HG03521 (cell line): ENCODE results near the gene TIAM1.

Experiments
- ATAC-seq: cut with Tn5 transposase; IDR thresholded peaks from one replicate; pipeline ENCODE4 v1.9.1; 2021; ENCODE audit warnings: mild to moderate bottlenecking, moderate library complexity; ENCODE audit not compliant: unreplicated experiment

TIAM1 gene

DNA sequence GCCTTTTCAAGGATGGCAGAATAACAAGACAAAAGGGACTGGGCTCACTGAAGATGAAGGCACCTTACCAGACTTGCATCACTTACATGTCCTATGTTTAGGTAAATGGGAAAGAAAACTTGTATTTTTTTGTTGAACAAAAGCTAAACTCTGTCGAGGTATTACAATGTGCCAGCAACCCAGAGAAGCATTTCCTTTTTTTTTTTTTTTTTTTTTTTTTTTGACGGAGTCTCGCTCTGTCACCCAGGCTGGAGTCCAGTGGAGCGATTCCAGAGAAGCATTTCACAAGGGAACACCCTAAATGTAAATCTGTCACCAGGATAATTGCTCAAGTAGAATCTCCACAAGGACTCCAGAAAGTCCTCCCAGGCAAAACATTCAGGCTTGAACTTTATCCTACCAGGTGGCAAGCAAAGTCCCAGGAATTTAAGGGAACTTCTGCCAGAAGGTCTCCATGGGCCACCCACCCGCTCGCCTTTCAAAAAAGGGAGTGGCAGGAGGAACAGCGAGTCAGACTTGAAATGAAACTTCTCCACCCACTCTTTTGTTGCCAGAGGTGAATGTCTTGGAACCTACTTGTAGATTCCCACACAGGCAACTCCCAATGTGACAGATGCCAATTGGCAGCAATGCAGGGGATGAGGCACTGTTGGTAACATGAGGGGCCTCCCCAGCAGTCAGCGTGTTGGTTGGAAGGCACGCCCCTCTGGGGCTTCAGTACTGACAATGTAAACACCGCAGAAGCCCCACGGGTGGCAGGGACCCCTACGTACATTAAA, 125.0 kb downstream of the TIAM1 start:
- ATAC-seq = no peak

DNA sequence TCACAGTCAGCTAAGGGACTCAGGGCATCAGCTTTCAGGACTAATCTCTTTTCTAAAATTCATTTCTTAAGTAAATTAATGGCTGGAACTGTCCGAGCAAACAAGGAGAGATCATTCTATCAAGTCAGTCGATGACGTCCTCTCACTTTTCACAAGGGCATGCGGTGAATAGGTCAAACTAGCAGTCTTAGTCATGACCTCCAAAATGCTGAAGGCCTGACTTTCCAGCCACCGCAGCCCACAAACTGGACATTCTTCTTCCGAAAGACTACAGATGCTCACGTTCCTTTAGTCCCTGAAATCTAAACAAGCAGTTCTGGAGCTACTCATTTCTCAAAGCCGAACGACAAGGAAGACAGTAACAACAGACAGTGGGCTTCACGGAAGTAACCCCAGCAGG, 127.9 kb downstream of the TIAM1 start:
- no peak for ATAC-seq

DNA sequence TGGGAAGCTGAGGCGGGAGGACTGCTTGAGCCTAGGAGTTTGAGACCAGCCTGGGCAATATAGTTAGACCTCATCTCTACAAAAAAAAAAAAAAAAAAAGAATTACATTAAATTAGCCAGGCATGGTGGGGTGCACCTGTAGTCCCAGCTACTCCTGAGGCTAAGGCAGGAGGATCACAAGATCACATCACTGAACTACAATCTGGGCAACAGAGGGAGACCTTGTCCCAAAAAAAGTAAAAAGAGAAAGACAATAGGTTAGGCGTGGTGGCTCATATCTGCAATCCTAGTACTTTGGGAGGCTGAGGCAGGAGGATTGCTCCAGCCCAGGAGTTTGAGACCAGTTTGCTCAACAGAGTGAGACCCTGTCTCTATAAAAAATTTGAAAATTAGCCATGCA, 130.3 kb downstream of the TIAM1 start:
- no peak for ATAC-seq

GRCh38 chr21:31211836-31212235, 132.2 kb downstream of the TIAM1 start:
- no peak for ATAC-seq

GRCh38 chr21:31205412-31205811, 138.6 kb downstream of the TIAM1 start:
- no peak for ATAC-seq

DNA sequence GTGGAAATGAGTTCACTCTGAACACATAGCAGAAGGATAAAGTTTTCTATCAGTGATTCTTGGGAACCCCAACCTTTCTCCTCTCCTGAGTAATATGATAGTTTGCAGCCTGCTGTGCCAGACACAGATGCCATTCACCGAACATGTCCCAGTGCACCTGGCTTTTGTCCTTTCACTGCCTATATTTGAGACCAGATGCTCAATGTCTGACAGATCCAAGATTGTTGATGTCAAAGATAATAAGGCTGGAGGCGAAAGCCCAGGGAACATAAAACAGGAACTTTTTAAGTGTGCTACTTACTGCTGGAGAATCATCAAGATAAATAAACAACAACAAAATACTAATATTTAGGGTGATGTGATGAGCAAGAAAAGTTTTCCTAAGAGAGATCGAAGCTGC, 139.3 kb downstream of the TIAM1 start:
- no peak for ATAC-seq

- ATAC-seq = no peak
Measured at GRCh38 chr21:31203431-31204054, 140.5 kb downstream of the TIAM1 start.

DNA sequence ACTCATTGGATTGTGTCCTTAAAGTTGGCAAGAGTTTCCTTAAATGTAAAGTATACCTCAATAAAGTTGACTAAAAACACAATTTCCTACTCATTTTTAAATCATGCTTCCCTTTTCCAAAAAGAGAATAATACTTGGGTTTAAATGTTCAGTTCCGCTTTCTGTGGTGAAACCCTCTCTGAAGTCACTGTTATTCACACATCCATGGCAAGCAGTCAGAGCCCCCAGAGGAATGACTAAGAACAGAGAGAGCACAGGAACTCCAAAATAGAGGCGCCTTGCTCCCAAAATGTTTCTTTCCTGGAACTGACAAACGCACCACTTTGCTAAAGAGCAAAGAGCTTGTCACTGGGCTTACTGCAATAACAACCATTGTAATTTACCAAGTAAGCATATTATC, 142.5 kb downstream of the TIAM1 start:
- no peak for ATAC-seq

DNA sequence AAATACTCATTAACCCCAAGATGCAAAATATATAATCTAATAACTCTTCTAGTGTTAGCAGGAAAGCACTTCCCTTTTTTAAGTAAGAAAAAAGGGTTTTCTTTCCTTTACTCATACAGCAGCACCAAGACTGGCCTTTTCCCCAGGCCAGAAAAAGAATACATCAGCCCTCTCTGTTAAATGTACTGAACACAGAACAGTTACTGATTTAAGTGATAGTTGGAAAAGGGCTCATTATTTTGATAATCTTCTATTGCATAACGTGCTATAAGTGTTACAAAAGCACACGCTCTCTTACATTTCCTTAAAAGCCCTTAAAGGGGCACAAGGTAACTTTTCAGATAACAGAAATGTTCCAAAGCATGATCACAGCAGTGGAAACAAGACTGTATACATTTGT, 142.9 kb downstream of the TIAM1 start:
- ATAC-seq = no peak

GRCh38 chr21:31198575-31198974, 145.5 kb downstream of the TIAM1 start:
- ATAC-seq = no peak

- ATAC-seq = no peak
Measured at GRCh38 chr21:31196724-31197123, 147.3 kb downstream of the TIAM1 start.

GRCh38 chr21:31195334-31196015, 148.6 kb downstream of the TIAM1 start:
- ATAC-seq = no peak

- no peak for ATAC-seq
Measured at GRCh38 chr21:31194510-31195293, 149.4 kb downstream of the TIAM1 start.

DNA sequence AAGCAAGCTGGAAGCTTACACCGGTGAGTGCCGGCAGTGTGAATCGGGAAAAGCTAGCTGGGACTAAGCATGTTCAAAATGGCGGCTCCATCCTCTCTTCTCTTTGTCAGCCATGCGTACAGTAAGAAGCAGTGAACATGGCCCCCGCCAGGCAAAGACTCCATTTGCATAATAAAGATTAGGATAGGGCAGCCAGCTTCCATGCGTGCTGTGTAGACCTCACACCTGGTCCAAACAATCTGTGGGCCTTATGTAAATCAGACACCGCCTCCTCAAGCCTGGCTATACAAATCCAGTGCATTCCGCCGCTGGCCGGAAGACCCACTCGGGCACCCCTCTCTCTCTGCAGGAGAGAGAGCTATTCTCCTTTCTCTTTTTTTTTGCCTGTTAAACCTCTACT, 150.3 kb downstream of the TIAM1 start:
- no peak for ATAC-seq

DNA sequence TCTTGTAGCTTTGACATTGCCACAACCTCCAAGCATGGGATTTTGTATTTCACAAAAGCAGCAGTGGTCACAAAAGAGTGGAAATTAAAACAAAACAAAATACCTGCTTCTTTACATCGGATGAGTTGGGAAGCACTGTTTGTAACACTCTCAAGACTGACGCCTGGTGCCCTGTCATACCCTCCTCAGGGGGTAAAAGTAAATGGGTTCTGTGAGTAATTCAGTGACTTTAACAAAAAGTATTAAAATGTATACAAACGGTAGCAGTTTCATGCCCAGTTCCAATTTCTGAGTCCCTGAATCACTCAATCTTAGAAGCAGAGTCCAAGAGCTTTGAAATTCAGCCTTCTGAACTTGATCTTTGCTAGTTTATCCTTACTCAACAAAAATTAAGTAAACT, 152.5 kb downstream of the TIAM1 start:
- no peak for ATAC-seq

GRCh38 chr21:31190516-31190915, 153.5 kb downstream of the TIAM1 start:
- ATAC-seq = no peak

DNA sequence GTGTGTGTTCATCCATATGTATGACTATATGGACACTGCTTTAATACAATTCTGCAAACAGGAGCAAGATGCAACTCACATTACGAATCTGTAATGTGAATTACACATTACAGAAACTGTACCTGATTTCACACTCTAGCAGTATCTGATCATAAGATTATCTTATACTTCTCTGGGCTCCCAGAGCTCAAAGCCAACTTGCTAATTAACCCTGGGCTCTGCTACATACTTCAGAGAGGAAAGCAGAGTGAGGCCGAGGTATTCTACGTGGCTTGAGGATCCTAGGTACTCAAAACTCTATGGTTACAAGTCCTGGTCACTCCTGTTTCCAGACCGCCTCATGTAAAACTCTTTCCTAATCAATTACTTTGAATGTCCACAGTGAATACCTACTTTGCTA, 156.6 kb downstream of the TIAM1 start:
- ATAC-seq = no peak

- no peak for ATAC-seq
Measured at GRCh38 chr21:31186916-31187315, 157.1 kb downstream of the TIAM1 start.

GRCh38 chr21:31185663-31186062, 158.4 kb downstream of the TIAM1 start:
- ATAC-seq = no peak

DNA sequence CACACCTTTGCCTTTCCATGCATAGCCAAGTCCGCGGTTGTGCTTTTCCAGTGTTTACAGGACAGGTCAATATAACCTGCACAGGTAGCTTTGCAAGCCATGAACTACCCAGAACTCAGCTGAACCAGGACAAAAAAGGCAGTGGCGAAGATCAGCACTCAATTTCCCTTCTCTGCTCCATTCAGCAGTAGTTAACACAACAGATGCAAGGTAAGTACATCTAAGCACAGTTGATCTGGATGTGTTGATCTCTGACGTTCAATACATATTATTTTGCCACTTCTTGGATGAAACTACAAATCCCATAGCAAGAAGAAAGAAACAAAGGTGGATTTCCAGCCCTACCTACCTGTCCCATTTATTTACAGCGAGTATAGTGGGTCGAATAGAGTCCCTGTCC, 159.2 kb downstream of the TIAM1 start:
- ATAC-seq = no peak

DNA sequence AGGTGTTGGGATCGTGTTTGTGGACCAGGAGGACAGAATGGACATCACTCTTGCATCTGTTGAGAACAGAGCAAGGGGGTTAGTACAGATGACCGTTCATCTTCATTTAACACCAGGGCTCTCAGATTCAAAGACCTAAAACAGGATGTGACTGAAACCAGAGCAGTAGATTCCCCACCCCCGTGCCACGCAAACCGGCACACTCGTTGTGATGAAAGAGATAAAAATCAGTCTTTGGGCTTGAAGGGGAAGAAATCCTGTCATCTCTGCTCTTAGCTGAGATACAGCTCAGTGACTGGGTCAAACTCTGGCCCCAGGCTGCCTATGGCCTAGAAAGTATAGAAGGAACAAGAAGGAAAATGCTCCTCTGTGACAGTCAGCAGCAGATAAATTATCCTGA, 159.6 kb downstream of the TIAM1 start:
- no peak for ATAC-seq
